H1 (cell line): ENCODE data around the gene NOLC1. TPM values are rescaled to one million over a fixed set of nuclear protein-coding genes. Genes with fewer than 3 reads are reported as not detected.
A peak's percentile ranks its signal among the peaks of the same experiment; 100 is the strongest.

Experiments used
- ASH2L ChIP-seq: fragments of 200-600, 300-600 bp; sonication (generic); IDR thresholded peaks from one replicate; pipeline ENCODE4 v1.7.1; 2017; ENCODE audit warnings: low read length
- CHD7 ChIP-seq: fragments of 300-600 bp; sonication (generic); IDR thresholded peaks from 2 replicates; pipeline ENCODE4 v1.7.1; 2012; ENCODE audit warnings: low read length, moderate library complexity, mild to moderate bottlenecking, inconsistent platforms; ENCODE audit not compliant: insufficient replicate concordance
- HDAC6 ChIP-seq: IDR thresholded peaks from one replicate; pipeline ENCODE4 v1.7.1; 2012; ENCODE audit warnings: low read depth, mild to moderate bottlenecking, inconsistent platforms, low read length, moderate library complexity
- MAX ChIP-seq: IDR thresholded peaks from 2 replicates; pipeline ENCODE4 v1.6.1; 2012; ENCODE audit warnings: inconsistent platforms
- POLR2A ChIP-seq, 2 experiments: IDR thresholded peaks; 1 replicate in 1 of 2; 2 replicates in 1 of 2; pipeline ENCODE4 v1.6.1; 2011; ENCODE audit warnings: low read depth in 2 of 2, low read length in 2 of 2, mild to moderate bottlenecking in 2 of 2; ENCODE audit errors: control extremely low read depth in 1 of 2
- POLR2AphosphoS5 ChIP-seq: IDR thresholded peaks from 2 replicates; pipeline ENCODE4 v1.6.1; 2011; ENCODE audit warnings: low read depth, low read length
- USF2 ChIP-seq: IDR thresholded peaks from 2 replicates; pipeline ENCODE4 v1.6.1; 2011; ENCODE audit warnings: low read length, improper control_type of control experiment
- polyA plus RNA-seq, 7 experiments: library from polyadenylated mRNA; depleted of rRNA in 3 of 7; stranded (reverse) in 5 of 7; unstranded in 2 of 7; fragments of >200 nt in 5 of 7; fragments of 200-250 nt in 2 of 7; gene quantifications; 1 replicate in 5 of 7; 2 replicates in 1 of 7; 4 replicates in 1 of 7; pipeline versions ENCODE4 v1.2.1 to v1.2.3, GENCODE V29; 2011 to 2013; ENCODE audit warnings: missing spikeins in 2 of 7, mixed read lengths in 2 of 7
- total RNA-seq: library from RNA; stranded (reverse); fragmentation: NEBNext Ultra II Directional; extraction: Animal tissue kit (Norgen Biotek cat#: 25700); gene quantifications from 2 replicates; pipeline ENCODE4 v1.2.1, GENCODE V29; 2021

The NOLC1 gene
- total and polyA plus RNA-seq, 2 of the 8 experiments (the other 6 are each of a cell fraction or from before 2014, with no cell fraction given) = 86.3 to 191 TPM

- no peak for TF ChIP-seq CHD7
- TF ChIP-seq POLR2A (IDR thresholded peaks at IDR 0.05; ENCODE audit: control extremely low read depth in 1 of 2, low read depth in 2 of 2, low read length in 2 of 2) = no peak
- peak; percentile 81 for TF ChIP-seq MAX
- 0 out of 2 replicates have a peak, but pooled peaks have one; percentile 15 for TF ChIP-seq USF2
- no peak for TF ChIP-seq HDAC6
- TF ChIP-seq ASH2L = peak; percentile 80
- no peak; the same call in 1 of the 2 replicates for TF ChIP-seq POLR2AphosphoS5
Observed at GRCh38 chr10:102117391-102118159, 34.6 kb upstream of the NOLC1 start (continued).
